NCI-H2196 treated with DMSO at 0.1 percent for 48 hours (cell line): ENCODE results near the gene LRRC71.

Experiments
- DNase-seq: peaks from one replicate; lab custom pipeline; 2025; ENCODE audit not compliant: unreplicated experiment; lab: John Stamatoyannopoulos, UW

Gene LRRC71

DNA sequence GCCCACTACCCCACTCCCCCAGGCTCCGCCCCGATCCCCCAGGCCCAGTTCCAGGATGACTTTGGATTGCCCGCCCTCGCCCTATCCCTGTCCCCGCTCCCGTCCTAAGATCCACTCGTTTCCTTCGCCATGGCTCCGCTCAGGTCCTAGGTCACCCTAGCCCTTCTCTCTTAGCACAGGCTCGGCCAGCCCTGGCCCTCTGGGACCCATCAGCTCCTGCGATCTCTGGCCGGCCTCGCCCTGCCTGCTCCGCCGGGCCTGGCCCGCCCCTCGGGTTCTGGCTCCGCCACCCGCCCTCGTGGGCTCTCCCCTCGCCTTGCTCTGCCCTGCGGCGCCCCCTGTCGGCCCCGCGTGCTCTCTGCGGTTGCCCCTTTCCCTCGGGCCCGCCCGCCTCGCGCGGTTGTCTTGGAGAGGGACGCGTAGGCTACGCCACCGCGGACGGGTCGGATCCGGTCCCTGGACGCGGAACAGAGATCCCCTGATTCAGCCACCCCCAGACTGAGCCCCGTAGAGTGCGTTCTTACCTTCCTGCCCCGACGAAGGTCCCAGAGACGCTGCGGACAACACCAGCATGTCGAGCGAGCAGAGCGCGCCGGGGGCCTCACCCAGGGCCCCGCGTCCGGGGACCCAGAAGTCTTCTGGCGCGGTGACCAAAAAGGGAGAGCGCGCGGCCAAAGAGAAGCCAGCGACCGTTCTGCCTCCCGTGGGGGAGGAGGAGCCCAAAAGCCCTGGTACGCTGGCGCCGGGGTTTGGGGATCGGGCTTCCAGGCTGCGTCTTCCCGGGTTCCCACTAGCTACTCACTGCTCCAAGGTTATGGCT, at the start of gene LRRC71:
LRRC71 (plus strand) TSS at position 400 of the 820 bp plus-strand sequence; CDS start at position 572, 172 bp downstream.
- no peak for DNase-seq

DNA sequence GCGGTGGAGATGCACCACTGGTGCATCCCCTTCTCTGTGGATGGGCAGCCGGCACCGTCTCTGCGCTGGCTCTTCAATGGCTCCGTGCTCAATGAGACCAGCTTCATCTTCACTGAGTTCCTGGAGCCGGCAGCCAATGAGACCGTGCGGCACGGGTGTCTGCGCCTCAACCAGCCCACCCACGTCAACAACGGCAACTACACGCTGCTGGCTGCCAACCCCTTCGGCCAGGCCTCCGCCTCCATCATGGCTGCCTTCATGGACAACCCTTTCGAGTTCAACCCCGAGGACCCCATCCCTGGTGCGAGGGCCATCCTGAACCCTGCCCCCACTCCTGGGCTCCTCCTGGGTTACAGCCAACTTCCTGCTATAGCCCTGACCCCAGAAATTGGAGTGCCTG, 46.8 kb upstream of the LRRC71 start:
- DNase-seq = no peak

DNA sequence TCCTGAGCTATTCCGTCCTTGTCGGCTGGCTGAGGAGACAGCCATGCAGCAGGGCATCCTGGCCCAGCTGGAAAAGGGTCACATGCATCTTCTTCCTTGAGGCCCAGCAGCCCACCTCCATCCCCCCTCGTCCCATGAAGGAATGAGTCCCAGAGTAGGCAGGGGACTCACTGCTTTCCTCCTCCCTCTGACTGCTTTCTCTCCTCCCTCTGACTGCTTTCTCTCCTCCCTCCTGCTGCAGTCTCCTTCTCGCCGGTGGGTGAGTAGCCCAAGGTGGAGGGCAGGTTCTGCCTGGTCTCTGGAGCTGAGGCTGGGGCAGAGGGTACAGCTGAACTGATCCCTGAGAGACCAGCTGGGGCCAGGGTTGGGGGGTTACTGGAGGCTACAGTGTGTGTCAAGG, 46.3 kb upstream of the LRRC71 start:
- DNase-seq = no peak

DNA sequence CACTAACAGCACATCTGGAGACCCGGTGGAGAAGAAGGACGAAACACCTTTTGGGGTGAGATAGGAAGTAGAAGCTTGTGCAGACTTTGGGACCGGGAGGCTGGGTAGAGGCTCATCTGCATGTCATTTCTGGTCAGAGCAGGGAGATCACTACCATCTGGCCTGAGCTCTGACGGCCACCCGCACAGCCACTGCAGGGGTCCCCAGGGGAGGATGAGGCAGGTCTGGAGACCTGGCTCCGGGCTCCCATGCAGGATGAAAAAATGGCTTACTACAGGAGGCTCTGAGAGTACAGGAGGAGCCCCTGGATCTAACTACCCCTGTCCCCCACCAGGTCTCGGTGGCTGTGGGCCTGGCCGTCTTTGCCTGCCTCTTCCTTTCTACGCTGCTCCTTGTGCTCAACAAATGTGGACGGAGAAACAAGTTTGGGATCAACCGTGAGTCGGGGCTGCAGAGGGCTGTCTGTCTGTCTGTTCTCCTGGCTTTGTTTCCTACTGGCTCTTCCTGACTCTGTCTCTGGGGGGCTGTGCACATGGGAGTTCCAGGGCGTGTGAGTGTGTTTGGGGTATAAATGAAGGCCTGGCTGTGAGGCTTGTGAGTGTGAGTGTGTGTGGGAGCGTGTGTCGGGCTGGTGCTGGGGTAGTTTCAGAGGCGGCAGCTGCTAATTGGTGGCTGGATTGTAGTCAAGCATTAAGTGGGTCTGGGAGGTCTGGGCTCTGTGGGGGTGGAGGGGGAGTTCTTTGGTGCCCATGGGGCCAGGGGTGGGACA, 45.7 kb upstream of the LRRC71 start:
- no peak for DNase-seq

DNA sequence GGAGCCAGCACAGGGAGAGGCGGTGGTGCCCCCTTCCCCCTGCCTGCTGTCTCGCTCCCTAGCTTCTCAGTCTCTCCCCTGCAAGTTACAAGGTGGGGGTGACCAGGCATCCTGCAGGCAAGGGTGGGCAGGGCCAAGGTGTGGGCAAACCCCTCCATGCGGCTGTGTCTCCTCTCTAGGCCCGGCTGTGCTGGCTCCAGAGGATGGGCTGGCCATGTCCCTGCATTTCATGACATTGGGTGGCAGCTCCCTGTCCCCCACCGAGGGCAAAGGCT, 45.2 kb upstream of the LRRC71 start:
- no peak for DNase-seq

DNA sequence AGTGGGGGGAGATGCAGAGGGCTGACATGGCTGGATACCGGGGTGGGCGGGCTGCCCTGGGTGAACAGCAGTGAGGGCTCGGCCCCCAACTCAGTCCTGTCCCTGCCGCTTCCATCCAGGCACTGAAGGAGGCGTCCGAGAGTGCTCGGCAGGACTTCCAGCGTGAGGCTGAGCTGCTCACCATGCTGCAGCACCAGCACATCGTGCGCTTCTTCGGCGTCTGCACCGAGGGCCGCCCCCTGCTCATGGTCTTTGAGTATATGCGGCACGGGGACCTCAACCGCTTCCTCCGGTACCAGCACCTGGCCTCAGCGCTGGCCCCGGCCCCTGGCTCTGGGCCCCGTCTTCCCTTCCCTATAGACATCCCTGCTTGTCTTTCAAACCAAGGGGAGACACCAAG, 44.2 kb upstream of the LRRC71 start:
- no peak for DNase-seq

DNA sequence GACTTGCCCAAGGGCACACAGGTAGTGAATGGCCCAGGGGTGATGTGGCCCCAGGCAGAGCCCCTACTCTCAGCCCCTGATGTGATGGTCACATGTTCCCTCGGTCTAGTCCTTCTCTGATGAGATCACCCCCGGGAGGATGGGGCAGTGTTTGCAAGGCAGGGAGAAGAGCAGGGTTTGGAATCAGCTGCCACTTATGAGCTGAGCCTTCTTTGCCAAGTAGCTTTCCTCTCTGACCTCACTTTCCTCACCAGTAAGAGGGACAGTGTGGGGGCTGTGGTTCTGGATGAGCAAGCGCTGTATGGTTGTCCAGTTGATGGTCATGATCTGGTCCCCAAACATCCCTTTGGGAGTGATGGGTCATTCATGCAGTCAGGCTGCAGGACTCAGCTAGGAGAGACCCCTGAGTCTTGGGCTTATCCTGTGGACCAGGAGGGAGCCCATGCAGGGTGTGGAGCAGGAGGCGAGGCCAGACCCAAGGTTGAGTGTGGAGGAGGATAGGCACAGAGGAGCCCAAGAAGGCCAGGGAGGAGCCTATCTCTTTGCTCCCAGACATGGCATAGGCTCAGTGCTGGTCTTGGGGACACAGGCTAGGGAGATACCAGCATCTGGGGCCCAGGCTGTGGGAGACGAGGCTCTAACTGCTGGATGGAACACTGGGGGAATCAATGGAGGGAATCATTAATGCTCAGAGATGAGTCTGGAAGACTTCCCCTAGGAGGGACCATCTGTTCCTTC, 42.8 kb upstream of the LRRC71 start:
- DNase-seq = no peak

DNA sequence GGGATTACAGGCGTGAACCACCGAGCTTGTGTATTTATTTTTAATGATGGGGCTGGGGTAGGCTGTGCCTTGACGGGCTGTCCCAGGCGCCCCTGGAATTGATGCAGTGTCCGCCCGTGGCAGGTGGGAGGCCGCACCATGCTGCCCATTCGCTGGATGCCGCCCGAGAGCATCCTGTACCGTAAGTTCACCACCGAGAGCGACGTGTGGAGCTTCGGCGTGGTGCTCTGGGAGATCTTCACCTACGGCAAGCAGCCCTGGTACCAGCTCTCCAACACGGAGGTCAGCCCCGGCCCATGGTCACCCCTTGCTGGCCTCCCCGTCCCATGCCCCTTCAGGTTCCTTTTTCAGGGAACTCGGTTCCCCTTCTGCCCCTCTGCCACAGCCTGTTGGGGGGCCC, 40.6 kb upstream of the LRRC71 start:
- no peak for DNase-seq

DNA sequence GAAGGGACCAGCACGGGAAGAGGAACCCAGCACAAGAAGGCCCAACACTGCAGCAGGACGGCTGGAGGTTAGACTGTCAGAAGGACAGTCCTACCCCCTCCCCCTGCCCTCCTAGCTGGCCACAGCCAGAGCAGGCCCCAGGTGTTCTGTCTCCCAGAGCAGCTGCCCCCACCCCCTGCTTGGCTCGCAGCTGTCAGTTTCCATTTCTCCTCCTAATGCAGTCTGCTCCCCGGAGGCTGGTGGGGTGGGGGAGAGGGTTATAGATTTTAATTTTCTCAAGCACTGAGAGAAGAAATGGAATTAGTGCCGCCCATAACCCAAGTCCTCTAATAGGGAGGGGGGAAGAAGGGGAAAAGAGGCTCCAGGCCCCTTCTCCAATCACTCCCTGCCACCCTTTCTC, 40.0 kb upstream of the LRRC71 start:
- DNase-seq = no peak

DNA sequence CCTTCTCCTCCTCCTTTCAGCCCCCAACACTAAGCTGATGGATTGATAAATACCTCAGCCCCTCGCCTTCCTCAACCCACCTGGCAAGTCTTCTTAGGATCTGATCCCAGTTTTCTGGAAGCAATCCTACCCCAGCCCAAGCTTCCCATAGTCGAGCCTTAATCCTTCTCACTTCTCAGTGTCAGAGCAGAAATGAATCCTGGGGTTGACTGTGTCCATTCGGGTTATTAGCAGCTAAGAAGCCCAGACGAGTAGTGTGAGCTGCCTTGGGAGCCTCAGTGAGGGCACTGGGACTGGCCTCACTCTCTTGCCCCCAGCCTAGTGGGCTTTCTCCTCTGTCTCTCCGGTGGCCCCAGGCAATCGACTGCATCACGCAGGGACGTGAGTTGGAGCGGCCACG, 39.3 kb upstream of the LRRC71 start:
- DNase-seq = no peak

DNA sequence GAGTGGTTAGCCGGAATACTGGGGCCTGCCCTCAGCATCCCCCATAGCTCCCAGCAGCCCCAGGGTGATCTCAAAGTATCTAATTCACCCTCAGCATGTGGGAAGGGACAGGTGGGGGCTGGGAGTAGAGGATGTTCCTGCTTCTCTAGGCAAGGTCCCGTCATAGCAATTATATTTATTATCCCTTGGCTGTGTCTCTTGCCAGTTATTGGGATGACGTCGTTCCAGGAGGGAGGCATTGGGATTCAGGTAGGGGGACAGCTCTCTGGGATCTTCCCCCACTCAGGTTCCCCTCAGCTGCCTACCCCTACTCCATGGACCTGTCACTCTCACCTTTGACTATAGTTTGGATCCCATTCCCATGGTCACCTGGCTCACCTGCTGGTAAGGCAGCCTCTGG, 38.8 kb upstream of the LRRC71 start:
- no peak for DNase-seq

DNA sequence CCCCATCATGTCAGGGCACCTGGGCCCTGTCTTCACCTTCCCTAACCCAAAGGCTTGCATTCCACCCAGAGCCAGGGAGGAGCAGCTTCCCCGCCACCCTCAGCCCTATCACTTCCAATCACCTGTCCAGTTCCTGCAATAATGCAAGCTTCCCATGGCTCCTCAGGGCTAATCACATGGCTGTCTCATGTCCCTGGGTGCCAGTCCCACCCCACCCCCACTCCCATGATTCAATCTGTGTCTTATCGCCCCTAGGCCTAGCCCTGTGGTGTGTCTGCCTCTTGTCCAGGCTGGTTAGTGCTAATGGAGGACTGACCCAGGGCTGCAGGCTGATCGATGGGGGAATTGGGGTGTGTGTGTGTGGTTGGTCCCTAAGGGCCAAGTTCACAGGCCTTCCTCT, 37.9 kb upstream of the LRRC71 start:
- no peak for DNase-seq

DNA sequence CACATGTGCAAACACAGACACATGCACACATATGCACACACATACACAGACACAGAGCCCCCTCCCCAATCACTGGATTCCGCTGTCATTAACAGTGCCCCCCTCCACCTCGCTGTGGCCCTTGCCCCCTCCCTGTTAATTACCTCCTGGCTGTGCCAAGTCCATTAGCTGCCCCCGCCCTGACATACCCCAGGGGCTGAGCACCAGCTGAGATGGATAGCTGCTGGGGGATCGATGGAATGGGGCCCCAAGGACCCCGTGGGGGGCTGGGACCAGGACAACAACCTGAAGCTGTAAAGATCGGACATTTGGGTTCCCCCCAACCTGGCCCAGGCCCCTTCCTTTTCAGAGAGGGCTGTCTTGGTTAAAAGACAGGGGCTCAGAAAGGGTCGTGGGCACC, 36.5 kb upstream of the LRRC71 start:
- DNase-seq = no peak

DNA sequence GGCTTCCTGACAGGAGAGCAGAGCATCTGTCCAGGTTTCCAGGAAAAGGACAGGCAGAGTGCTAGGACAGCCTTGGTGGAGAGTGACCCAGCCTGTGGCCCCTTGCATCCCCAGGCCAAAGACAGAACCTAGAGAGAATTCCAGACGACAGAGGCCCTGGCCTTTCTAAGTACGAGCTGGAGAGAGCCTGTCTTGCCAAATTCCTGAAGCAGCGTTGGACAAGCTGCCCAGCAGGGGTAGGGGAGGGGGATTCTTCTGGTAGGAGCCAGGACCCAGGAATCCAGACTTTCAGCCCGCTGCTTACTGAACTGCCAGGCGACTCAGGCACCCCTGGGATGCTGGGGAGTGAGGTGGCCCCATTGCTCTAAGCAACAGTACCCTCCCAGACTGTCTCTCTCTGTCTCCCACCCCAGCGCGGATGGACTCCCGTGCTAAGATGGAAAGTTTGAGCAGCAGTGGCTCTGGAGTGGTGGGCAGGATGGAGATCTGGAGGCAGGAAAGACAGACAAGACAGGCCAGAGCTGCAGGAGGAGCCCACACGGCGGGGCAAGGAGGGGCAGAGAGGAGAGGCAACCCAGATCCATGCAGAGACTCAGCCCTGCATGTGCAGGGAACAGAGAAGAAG, 35.8 kb upstream of the LRRC71 start:
- no peak for DNase-seq

DNA sequence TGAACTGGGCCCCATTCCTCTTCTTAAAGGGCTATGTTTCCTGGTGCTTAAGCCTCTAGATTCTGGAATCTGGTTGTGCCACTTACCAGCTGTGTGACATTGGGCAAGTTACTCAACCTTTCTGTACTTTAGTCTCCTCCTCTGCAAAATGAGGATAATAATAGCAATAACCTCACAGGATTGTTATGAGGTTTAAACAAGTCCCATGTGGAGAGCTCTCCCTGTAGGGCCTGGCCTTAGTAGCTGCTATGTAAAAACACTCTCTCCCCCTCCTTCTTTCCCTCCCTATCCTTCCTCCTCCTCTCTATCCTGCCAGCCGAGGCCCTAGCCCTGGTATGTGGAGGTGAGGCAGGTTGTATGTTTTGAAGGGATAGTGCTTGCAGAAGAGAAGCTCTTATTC, 35.1 kb upstream of the LRRC71 start:
- no peak for DNase-seq

DNA sequence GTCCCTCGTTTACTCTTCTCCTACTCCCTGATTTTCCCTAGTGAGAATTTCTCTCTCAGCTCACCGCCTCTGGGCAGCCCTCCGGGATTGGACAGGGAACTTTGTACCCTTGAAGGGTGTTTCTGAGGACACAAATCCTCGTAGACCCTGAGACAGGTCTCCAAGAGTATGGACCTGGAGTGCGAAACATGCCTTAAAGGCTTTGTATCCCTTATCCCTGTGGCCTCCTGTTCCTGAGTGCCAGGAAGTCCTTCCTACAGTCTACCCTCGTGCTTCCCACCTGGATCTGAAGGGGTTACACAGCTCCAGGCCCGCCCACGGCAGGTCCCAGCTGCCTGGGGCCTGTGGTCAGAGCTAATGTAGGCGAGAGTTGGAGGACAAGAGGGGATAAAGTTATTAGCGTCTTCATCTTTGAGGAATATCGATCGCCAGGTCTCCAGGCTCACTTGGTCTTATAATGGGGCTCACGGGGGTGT, 34.5 kb upstream of the LRRC71 start:
- no peak for DNase-seq

DNA sequence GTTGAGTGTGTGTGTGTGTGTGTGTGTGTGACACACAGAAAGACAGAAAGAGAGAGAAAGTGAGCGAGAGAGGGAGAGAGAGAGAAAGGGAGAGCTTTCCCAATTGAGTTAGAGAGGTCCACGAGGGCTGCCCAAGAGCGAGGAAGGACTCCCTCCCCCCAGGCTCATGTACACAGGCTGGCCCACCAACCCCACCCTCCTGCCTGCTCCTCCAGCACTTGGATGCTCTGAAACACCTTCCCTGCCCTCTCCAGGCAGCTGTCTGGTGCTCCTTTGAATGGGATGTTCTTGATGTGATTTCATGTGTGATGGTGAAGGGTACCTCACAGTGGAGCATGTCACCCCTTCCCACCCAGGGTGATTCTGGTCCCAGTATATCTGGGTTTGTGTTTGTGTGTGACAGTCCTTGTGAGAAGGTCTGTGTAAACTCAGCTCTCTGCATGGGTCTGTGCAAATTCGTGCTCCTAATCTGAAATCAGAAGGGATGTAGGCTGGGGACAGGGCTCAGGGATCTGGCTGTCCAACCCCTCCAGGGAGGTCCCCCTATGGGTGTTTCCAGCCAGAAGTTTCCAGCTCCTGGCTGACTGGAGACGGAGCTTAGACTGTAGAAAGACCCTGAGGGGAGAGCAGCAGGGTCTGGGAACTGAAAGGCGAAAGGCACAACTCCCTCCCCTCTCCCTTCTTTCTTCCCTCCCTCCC, 33.7 kb upstream of the LRRC71 start:
- no peak for DNase-seq

DNA sequence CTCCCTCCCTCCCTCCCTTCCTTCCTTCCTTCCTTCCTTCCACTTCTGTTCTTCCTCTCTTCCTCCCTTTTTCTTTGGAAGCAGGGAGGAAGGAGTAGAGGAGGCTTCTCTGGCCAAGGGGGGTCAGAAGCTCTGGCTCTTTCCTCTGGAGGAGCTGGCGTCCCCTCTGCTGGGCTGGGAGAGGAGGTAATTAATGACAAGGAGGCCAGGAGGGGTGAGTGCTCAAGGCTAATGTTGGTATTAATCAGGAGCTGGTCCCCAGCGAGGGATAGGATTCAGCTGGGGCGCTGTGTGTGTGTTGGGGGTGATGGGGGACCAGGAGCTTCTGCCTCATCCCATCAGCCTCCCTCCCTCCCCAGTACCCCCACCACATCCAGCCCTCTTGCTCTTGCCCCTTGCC, 33.1 kb upstream of the LRRC71 start:
- DNase-seq = no peak

DNA sequence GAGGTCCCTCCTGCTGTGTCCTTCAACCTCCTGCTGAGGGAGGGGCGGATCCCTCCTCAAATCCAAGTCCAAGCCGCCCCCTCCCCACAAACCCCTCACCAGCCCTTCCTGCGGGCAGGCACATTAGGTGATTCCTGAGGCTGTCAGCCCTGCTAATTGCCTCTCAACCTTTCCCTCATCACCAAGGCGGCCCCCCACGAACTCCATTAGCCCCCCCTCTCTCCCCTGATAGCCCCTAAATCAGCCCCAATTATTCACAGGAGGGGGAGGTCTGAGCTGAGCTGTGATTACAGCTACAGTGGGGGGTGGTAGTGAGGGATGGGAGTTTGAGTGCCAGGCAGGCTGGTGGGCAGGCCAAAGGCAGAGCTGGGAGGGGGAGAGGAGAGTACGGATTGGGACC, 32.7 kb upstream of the LRRC71 start:
- no peak for DNase-seq

DNA sequence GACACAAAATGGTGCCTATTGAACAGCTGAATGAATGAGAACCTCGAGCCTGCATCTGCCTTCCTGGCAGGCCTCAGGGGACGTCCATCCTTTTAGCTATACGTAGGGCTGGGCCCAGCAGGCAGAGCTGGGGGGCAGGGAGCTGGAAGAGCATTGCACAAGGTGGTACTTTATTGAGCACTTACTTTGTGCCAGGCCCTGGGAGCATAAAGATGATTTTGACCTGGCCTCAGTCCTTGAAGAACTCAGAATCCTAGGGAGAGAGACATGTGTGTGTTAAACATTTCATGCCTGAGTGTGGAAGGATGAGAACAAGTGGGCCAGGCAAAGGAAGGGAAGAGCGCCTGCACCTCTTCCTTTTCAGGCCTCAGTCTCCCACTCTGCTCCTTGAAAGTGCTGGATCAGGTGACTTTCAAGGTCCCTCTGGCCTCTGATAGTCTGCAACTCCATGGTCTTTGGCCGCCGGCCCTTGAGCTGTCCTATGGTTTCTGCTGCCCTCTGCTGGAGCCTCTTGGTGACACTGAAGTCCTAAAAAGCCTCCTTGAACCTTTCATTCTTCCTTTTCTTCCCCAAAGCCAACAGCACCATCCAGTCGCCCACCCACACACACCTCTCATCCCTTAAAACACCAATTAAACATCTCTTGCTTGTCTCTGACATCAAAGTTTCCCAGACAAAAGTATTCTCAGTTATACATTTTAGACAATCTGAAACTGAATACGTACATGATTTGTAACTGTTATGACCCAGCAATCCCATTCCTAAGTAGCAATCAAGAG, 30.4 kb upstream of the LRRC71 start:
- DNase-seq = peak; percentile 73
